ENCODE results near the gene GMDS. TPM values are rescaled to one million over a fixed set of nuclear protein-coding genes. Genes with fewer than 3 reads are reported as not detected.

The GMDS gene
- total and polyA plus RNA-seq, 7 donors = 2.8 to 6.6 (median 4.7) TPM

GRCh38 chr6:2235777-2236495 lies 9.5 kb downstream of the GMDS start:
- H3K27me3 ChIP-seq (ENCODE audit: insufficient read depth in 3 of 3, low read length in 2 of 3) = no peaks in the 10 kb centered on the region
- no peaks in the 10 kb centered on the region for H3K36me3 ChIP-seq (ENCODE audit: insufficient read depth in 1 of 2, low read depth in 1 of 2)
- TF ChIP-seq, protein P1, sequence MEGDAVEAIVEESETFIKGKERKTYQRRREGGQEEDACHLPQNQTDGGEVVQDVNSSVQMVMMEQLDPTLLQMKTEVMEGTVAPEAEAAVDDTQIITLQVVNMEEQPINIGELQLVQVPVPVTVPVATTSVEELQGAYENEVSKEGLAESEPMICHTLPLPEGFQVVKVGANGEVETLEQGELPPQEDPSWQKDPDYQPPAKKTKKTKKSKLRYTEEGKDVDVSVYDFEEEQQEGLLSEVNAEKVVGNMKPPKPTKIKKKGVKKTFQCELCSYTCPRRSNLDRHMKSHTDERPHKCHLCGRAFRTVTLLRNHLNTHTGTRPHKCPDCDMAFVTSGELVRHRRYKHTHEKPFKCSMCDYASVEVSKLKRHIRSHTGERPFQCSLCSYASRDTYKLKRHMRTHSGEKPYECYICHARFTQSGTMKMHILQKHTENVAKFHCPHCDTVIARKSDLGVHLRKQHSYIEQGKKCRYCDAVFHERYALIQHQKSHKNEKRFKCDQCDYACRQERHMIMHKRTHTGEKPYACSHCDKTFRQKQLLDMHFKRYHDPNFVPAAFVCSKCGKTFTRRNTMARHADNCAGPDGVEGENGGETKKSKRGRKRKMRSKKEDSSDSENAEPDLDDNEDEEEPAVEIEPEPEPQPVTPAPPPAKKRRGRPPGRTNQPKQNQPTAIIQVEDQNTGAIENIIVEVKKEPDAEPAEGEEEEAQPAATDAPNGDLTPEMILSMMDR (IDR thresholded peaks at IDR 0.05) = no peak
- WGBS, 3 donors = 87 to 95% (median 89%) methylated on average over 2 of the region's 2 CpGs
- ATAC-seq (no peak), DNase-seq (no peak)
- peaks cover 6% of the 10 kb centered on the region for H3K4me1 ChIP-seq
- H3K4me3 ChIP-seq = no peak overlapping the region
- intact Hi-C loops (cut with DNase I) = no loop called here
- no peak overlapping the region for H3K27ac ChIP-seq
- no peaks in the 10 kb centered on the region for H3K9me3 ChIP-seq

DNA sequence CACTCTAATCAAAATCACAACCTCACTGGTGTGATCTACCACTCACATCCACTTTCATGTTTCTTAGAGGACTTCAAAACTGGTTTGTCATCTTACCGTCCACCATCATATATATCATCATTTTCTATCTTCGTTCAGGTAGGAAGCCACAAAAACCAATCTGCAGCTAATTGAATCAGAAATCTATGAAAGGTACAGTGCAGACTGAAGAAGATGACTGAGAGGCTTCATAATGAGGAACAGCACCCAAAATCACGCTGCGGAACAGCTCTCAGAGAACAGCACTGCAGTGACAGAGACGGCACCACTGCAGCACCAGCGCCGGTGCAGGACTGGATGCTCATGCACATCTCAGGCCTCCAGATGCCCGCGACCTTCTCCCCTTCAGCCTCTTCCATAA lies 13.0 kb downstream of the GMDS start:
- TF ChIP-seq, protein P1 (IDR thresholded peaks at IDR 0.05) = no peak
- Histone ChIP-seq H3K27ac (no peak overlapping the region), H3K36me3 (ENCODE audit: insufficient read depth in 1 of 2, low read depth in 1 of 2) (no peaks in the 10 kb centered on the region), H3K4me1 (peaks cover 6% of the 10 kb centered on the region), H3K27me3 (ENCODE audit: insufficient read depth in 3 of 3, low read length in 2 of 3) (peaks cover 0 to 1% (median 0%) of the 10 kb centered on the region in 3 donors), H3K9me3 (no peaks in the 10 kb centered on the region), H3K4me3 (no peak overlapping the region)
- WGBS, 3 donors = 90 to 96% (median 91%) methylated on average over 9 of the region's 9 CpGs
- DNase-seq (no peak), ATAC-seq (no peak)
- intact Hi-C loops (cut with DNase I) = no loop called here

DNA sequence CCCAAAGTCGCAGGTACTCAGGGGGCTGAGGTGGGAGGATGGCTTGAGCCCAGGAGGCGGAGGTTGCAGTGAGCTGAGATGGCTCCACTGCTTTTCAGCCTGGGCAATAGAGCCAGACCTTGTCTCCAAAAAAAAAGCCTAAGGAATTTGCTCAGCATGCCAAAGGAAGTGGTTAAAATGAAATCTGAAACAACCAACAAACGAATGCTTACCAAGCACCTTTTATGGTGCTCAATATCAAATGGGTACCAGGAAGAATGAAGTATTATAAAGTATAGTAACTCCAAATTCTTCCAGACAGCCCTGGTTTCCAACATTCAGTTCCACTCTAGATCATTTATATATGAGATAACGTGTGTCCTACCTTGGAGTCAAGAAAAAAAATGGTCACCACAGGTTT lies 14.0 kb downstream of the GMDS start:
- Histone ChIP-seq H3K27me3 (ENCODE audit: insufficient read depth in 3 of 3, low read length in 2 of 3) (peaks cover 0 to 1% (median 0%) of the 10 kb centered on the region in 3 donors), H3K4me1 (no peaks in the 10 kb centered on the region), H3K9me3 (no peaks in the 10 kb centered on the region), H3K27ac (no peak overlapping the region), H3K36me3 (ENCODE audit: insufficient read depth in 1 of 2, low read depth in 1 of 2) (no peaks in the 10 kb centered on the region), H3K4me3 (no peak overlapping the region)
- intact Hi-C loops (cut with DNase I) = no loop called here
- 63 to 73% (median 70%) methylated on average over 4 of the region's 4 CpGs for WGBS, 3 donors
- DNase-seq (no peak), ATAC-seq (no peak)
- TF ChIP-seq, protein P1 (IDR thresholded peaks at IDR 0.05) = no peak

GRCh38 chr6:2230659-2231277 lies 14.6 kb downstream of the GMDS start:
- intact Hi-C loops (cut with DNase I) = no loop called here
- 73 to 85% (median 81%) methylated on average over 2 of the region's 2 CpGs for WGBS, 3 donors
- H3K27ac ChIP-seq = no peak overlapping the region
- TF ChIP-seq, protein P1 (IDR thresholded peaks at IDR 0.05) = no peak
- ATAC-seq (no peak), DNase-seq (no peak)
- H3K36me3 ChIP-seq (ENCODE audit: insufficient read depth in 1 of 2, low read depth in 1 of 2) = no peaks in the 10 kb centered on the region
- H3K9me3 ChIP-seq = no peaks in the 10 kb centered on the region
- no peak overlapping the region for H3K4me3 ChIP-seq
- peaks cover 0 to 1% (median 0%) of the 10 kb centered on the region in 3 donors for H3K27me3 ChIP-seq (ENCODE audit: insufficient read depth in 3 of 3, low read length in 2 of 3)
- H3K4me1 ChIP-seq = no peaks in the 10 kb centered on the region

Data from psoas muscle (tissue), 8 donors.